H1 (cell line): ENCODE measurements around the gene TMEM120B. TPM values are rescaled to one million over a fixed set of nuclear protein-coding genes. Genes with fewer than 3 reads are reported as not detected.

Experiments
- CHD7 ChIP-seq: fragments of 300-600 bp; sonication (generic); IDR thresholded peaks from 2 replicates; pipeline ENCODE4 v1.7.1; 2012; ENCODE audit warnings: low read length, moderate library complexity, mild to moderate bottlenecking, inconsistent platforms; ENCODE audit not compliant: insufficient replicate concordance
- KDM1A ChIP-seq: fragments of 200-600, 300-600 bp; sonication (generic); IDR thresholded peaks from 2 replicates; pipeline ENCODE4 v1.7.1; 2016; ENCODE audit warnings: mild to moderate bottlenecking, low read length, borderline replicate concordance
- RAD21 ChIP-seq, 2 experiments: IDR thresholded peaks in 1 of 2; conservative IDR thresholded peaks in 1 of 2; 2 replicates each; pipeline ENCODE4 v1.6.1; 2011; ENCODE audit warnings: low read depth in 2 of 2, low read length in 2 of 2, improper control_type of control experiment in 1 of 2, inconsistent platforms in 1 of 2, mild to moderate bottlenecking in 1 of 2, moderate library complexity in 1 of 2
- SIX5 ChIP-seq: IDR thresholded peaks from 2 replicates; pipeline ENCODE4 v1.6.1; 2011; ENCODE audit warnings: mild to moderate bottlenecking, low read depth, low read length
- TEAD4 ChIP-seq: IDR thresholded peaks from 2 replicates; pipeline ENCODE4 v1.6.1; 2012; ENCODE audit warnings: low read depth, low read length, inconsistent platforms, mixed read lengths
- polyA plus RNA-seq, 7 experiments: library from polyadenylated mRNA; depleted of rRNA in 3 of 7; stranded (reverse) in 5 of 7; unstranded in 2 of 7; fragments of >200 nt in 5 of 7; fragments of 200-250 nt in 2 of 7; gene quantifications; 1 replicate in 5 of 7; 2 replicates in 1 of 7; 4 replicates in 1 of 7; pipeline versions ENCODE4 v1.2.1 to v1.2.3, GENCODE V29; 2011 to 2013; ENCODE audit warnings: missing spikeins in 2 of 7, mixed read lengths in 2 of 7
- total RNA-seq: library from RNA; stranded (reverse); fragmentation: NEBNext Ultra II Directional; extraction: Animal tissue kit (Norgen Biotek cat#: 25700); gene quantifications from 2 replicates; pipeline ENCODE4 v1.2.1, GENCODE V29; 2021

The TMEM120B gene
- total and polyA plus RNA-seq, 2 of the 8 experiments (the other 6 are each of a cell fraction or from before 2014, with no cell fraction given): 22.0 to 29.1 TPM

- TF ChIP-seq CHD7 (no peak), SIX5 (no peak), KDM1A (no peak), TEAD4 (no peak), RAD21 (IDR thresholded peaks at IDR 0.05 in 1 of 2, conservative IDR thresholded peaks at IDR 0.05 in 1 of 2; ENCODE audit: low read depth in 2 of 2, low read length in 2 of 2) (no peak)
- TF ChIP-seq, all 59 proteins: peak for 11
Measured at GRCh38 chr12:121800694-121801594, 88.4 kb downstream of the TMEM120B start (continued).
